Immature natural killer cell (primary cell): ENCODE data around the gene OTOR. TPM values are rescaled to one million over a fixed set of nuclear protein-coding genes. Genes with fewer than 3 reads are reported as not detected.

Experiments used
- DNase-seq, 3 donors: peaks; one replicate each; pipeline ENCODE4 v3.0.0; 2022; ENCODE audit warnings: mixed read lengths in 1 of 3
- H3K27ac Mint-ChIP-seq, 6 donors: one replicate each; pipeline ENCODE4 v1.8.0; 2020; ENCODE audit warnings: mixed read lengths in 6 of 6, mild to moderate bottlenecking in 5 of 6, inconsistent platforms in 4 of 6, moderate library complexity in 3 of 6
- H3K27me3 Mint-ChIP-seq, 3 donors: one replicate each; pipeline ENCODE4 v1.8.0; 2020 to 2021; ENCODE audit warnings: low read depth in 3 of 3, mild to moderate bottlenecking in 3 of 3, mixed read lengths in 3 of 3, moderate library complexity in 3 of 3, inconsistent platforms in 1 of 3
- H3K36me3 Mint-ChIP-seq, 3 donors: one replicate each; pipeline ENCODE4 v1.8.0; 2020; ENCODE audit warnings: mixed read lengths in 3 of 3, inconsistent platforms in 2 of 3, mild to moderate bottlenecking in 2 of 3
- H3K4me1 Mint-ChIP-seq, 2 donors: one replicate each; pipeline ENCODE4 v1.8.0; 2020; ENCODE audit warnings: inconsistent platforms in 2 of 2, mild to moderate bottlenecking in 2 of 2, mixed read lengths in 2 of 2, moderate library complexity in 1 of 2
- H3K4me3 Mint-ChIP-seq, 5 donors: one replicate each; pipeline ENCODE4 v1.8.0; 2020; ENCODE audit warnings: mild to moderate bottlenecking in 5 of 5, mixed read lengths in 5 of 5, inconsistent platforms in 3 of 5, moderate library complexity in 3 of 5
- H3K9me3 Mint-ChIP-seq, 6 donors: one replicate each; pipeline ENCODE4 v1.8.0; 2020; ENCODE audit warnings: mild to moderate bottlenecking in 6 of 6, mixed read lengths in 6 of 6, inconsistent platforms in 4 of 6, moderate library complexity in 3 of 6
- polyA plus RNA-seq, 3 donors: library from polyadenylated mRNA; unstranded; fragments of 300-500 nt; fragmentation: Illumina TruSeq; gene quantifications; one replicate each; pipeline ENCODE4 v1.2.3, GENCODE V29; 2021

OTOR gene
- polyA plus RNA-seq, 3 donors from 2014 or later: not detected

- H3K27me3 Mint-ChIP-seq: peaks cover 0 to 12% (median 2%) of the 10 kb centered on the region in 3 donors
- H3K4me3 Mint-ChIP-seq: no peak overlapping the region
- H3K4me1 Mint-ChIP-seq: no peaks in the 10 kb centered on the region
- H3K27ac Mint-ChIP-seq: no peak overlapping the region
- H3K36me3 Mint-ChIP-seq: no peaks in the 10 kb centered on the region
- no peaks in the 10 kb centered on the region for H3K9me3 Mint-ChIP-seq
- no peak for DNase-seq
These were observed 12.5 kb downstream of the OTOR start for GRCh38 chr20:16760431-16761304.

- Mint-ChIP-seq H3K27ac (no peak overlapping the region), H3K27me3 (peaks cover 2 to 15% (median 5%) of the 10 kb centered on the region in 3 donors), H3K9me3 (no peaks in the 10 kb centered on the region), H3K4me1 (no peaks in the 10 kb centered on the region), H3K36me3 (no peaks in the 10 kb centered on the region), H3K4me3 (no peak overlapping the region)
- peak; percentile 9 to 43 (median 29) for DNase-seq
These were observed 13.2 kb downstream of the OTOR start for GRCh38 chr20:16761305-16761829.

GRCh38 chr20:16764560-16764959, 16.4 kb downstream of the OTOR start:
- Mint-ChIP-seq H3K36me3 (no peaks in the 10 kb centered on the region), H3K4me1 (no peaks in the 10 kb centered on the region), H3K27ac (no peak overlapping the region), H3K27me3 (peaks cover 2 to 15% (median 8%) of the 10 kb centered on the region in 3 donors), H3K9me3 (no peaks in the 10 kb centered on the region), H3K4me3 (no peak overlapping the region)
- DNase-seq: no peak

- DNase-seq: no peak
- no peaks in the 10 kb centered on the region for H3K36me3 Mint-ChIP-seq
- H3K9me3 Mint-ChIP-seq: peaks cover 0 to 7% (median 0%) of the 10 kb centered on the region in 6 donors
- H3K4me1 Mint-ChIP-seq: no peaks in the 10 kb centered on the region
- H3K27ac Mint-ChIP-seq: no peak overlapping the region
- no peak overlapping the region for H3K4me3 Mint-ChIP-seq
- peaks cover 0 to 12% (median 6%) of the 10 kb centered on the region in 3 donors for H3K27me3 Mint-ChIP-seq
These were observed 23.1 kb downstream of the OTOR start for GRCh38 chr20:16771213-16771612.

GRCh38 chr20:16775961-16776360, 27.8 kb downstream of the OTOR start:
- DNase-seq: no peak
- Mint-ChIP-seq H3K4me3 (no peak overlapping the region), H3K36me3 (no peaks in the 10 kb centered on the region), H3K27ac (no peak overlapping the region), H3K4me1 (no peaks in the 10 kb centered on the region), H3K27me3 (peaks cover 0 to 12% (median 7%) of the 10 kb centered on the region in 3 donors), H3K9me3 (peaks cover 0 to 13% (median 0%) of the 10 kb centered on the region in 6 donors)

- Mint-ChIP-seq H3K4me3 (no peak overlapping the region), H3K27me3 (peaks cover 0 to 11% (median 7%) of the 10 kb centered on the region in 3 donors), H3K36me3 (no peaks in the 10 kb centered on the region), H3K4me1 (no peaks in the 10 kb centered on the region), H3K27ac (no peak overlapping the region), H3K9me3 (peaks cover 0 to 14% (median 3%) of the 10 kb centered on the region in 6 donors)
- DNase-seq: no peak
These were observed 29.0 kb downstream of the OTOR start for GRCh38 chr20:16777126-16777525.

- H3K4me3 Mint-ChIP-seq: no peak overlapping the region
- peaks cover 0 to 23% (median 8%) of the 10 kb centered on the region in 6 donors for H3K9me3 Mint-ChIP-seq
- H3K27me3 Mint-ChIP-seq: peaks cover 0 to 9% (median 8%) of the 10 kb centered on the region in 3 donors
- no peaks in the 10 kb centered on the region for H3K4me1 Mint-ChIP-seq
- H3K27ac Mint-ChIP-seq: no peak overlapping the region
- no peaks in the 10 kb centered on the region for H3K36me3 Mint-ChIP-seq
- DNase-seq: no peak
These were observed 30.0 kb downstream of the OTOR start for GRCh38 chr20:16778159-16778558.

GRCh38 chr20:16781496-16781895, 33.3 kb downstream of the OTOR start:
- Mint-ChIP-seq H3K27me3 (peaks cover 2 to 10% (median 6%) of the 10 kb centered on the region in 3 donors), H3K27ac (no peak overlapping the region), H3K4me3 (no peak overlapping the region), H3K9me3 (peaks cover 0 to 24% (median 9%) of the 10 kb centered on the region in 6 donors), H3K4me1 (no peaks in the 10 kb centered on the region), H3K36me3 (no peaks in the 10 kb centered on the region)
- DNase-seq: no peak

- Mint-ChIP-seq H3K27ac (no peak overlapping the region), H3K36me3 (no peaks in the 10 kb centered on the region), H3K9me3 (peaks cover 3 to 23% (median 13%) of the 10 kb centered on the region in 6 donors), H3K4me3 (no peak overlapping the region), H3K4me1 (no peaks in the 10 kb centered on the region), H3K27me3 (peaks cover 3 to 6% (median 5%) of the 10 kb centered on the region in 3 donors)
- DNase-seq: no peak
These were observed 37.1 kb downstream of the OTOR start for GRCh38 chr20:16785226-16785625.

Other genes starting within 250 kb of the OTOR start
- 1 to 10 TPM in 2 of 3 donors, under 1 TPM in 1; 0.59 to 5.4 (median 1.1) TPM for gene KIF16B, start 174.9 kb upstream of the OTOR start, polyA plus RNA-seq
- 100 to 1,000 TPM in 1 of 3 donors, 10 to 100 TPM in 2; 82.3 to 112 (median 84.5) TPM for gene SNRPB2, start 18.3 kb upstream of the OTOR start, polyA plus RNA-seq